ENCODE measurements around the gene FOXP2.

- TF ChIP-seq CTCF (IDR thresholded peaks at IDR 0.05) (no peak), POLR2A (IDR thresholded peaks at IDR 0.05) (no peak)
Observed at GRCh38 chr7:114723308-114723707, 308.7 kb downstream of the FOXP2 start.
